ENCODE data around the gene EPSTI1. TPM values are rescaled to one million over a fixed set of nuclear protein-coding genes. Genes with fewer than 3 reads are reported as not detected.

EPSTI1 gene
- total RNA-seq, 1 experiment from 2014 or later = 0.69 TPM

DNA sequence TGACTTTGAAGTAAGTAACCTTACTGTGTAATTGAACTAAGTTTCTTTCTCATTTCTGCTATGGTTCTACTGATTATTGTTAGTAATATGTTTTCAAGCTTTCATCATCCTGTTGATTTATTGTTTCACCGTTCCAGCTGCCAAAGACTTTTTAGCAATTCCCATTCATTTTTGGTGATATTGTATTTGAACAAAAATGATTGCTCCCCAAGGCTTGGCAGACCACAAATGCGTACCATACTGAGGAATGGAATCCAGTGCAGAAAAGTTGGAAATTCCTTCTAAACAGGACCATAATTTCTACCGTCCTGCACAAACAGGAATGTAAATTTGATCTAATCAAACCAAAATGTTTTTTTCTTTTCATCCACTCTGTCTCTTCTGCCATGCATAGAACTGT, 10.7 kb downstream of the EPSTI1 start:
- H3K36me3 ChIP-seq (ENCODE audit: control insufficient read depth, insufficient read depth, low read length) = no peaks in the 10 kb centered on the region
- intact Hi-C loops (cut with micrococcal nuclease; ENCODE audit: unreplicated experiment) = no loop called here
- no peaks in the 10 kb centered on the region for H3K9me3 ChIP-seq (ENCODE audit: control insufficient read depth, insufficient read depth, low read depth, low read length)
- no TSS peak for BruUV-seq (replicated peaks)
- ATAC-seq = no peak
- H3K4me3 ChIP-seq (ENCODE audit: low read depth in 2 of 2, low read length in 2 of 2) = no peak overlapping the region
- ChIA-PET CTCF (no interaction called here), POLR2A (no interaction called here)
- no peak overlapping the region for H3K27ac ChIP-seq (ENCODE audit: low read length)
- H3K27me3 ChIP-seq (ENCODE audit: control insufficient read depth, insufficient read depth, low read length) = no peaks in the 10 kb centered on the region
- no peaks in the 10 kb centered on the region for H3K4me1 ChIP-seq (ENCODE audit: control insufficient read depth, insufficient read depth, low read length)
- TF ChIP-seq, protein P1, sequence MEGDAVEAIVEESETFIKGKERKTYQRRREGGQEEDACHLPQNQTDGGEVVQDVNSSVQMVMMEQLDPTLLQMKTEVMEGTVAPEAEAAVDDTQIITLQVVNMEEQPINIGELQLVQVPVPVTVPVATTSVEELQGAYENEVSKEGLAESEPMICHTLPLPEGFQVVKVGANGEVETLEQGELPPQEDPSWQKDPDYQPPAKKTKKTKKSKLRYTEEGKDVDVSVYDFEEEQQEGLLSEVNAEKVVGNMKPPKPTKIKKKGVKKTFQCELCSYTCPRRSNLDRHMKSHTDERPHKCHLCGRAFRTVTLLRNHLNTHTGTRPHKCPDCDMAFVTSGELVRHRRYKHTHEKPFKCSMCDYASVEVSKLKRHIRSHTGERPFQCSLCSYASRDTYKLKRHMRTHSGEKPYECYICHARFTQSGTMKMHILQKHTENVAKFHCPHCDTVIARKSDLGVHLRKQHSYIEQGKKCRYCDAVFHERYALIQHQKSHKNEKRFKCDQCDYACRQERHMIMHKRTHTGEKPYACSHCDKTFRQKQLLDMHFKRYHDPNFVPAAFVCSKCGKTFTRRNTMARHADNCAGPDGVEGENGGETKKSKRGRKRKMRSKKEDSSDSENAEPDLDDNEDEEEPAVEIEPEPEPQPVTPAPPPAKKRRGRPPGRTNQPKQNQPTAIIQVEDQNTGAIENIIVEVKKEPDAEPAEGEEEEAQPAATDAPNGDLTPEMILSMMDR (IDR thresholded peaks at IDR 0.05) = no peak
- TF ChIP-seq TCF7L2 (IDR thresholded peaks at IDR 0.05; ENCODE audit: low read depth, low read length) (no peak), POLR2AphosphoS5 (IDR thresholded peaks at IDR 0.05; ENCODE audit: low read depth, low read length) (no peak), SIN3A (IDR thresholded peaks at IDR 0.05; ENCODE audit: borderline replicate concordance, insufficient read depth, low read depth, low read length) (no peak)
- TF ChIP-seq, protein P2, sequence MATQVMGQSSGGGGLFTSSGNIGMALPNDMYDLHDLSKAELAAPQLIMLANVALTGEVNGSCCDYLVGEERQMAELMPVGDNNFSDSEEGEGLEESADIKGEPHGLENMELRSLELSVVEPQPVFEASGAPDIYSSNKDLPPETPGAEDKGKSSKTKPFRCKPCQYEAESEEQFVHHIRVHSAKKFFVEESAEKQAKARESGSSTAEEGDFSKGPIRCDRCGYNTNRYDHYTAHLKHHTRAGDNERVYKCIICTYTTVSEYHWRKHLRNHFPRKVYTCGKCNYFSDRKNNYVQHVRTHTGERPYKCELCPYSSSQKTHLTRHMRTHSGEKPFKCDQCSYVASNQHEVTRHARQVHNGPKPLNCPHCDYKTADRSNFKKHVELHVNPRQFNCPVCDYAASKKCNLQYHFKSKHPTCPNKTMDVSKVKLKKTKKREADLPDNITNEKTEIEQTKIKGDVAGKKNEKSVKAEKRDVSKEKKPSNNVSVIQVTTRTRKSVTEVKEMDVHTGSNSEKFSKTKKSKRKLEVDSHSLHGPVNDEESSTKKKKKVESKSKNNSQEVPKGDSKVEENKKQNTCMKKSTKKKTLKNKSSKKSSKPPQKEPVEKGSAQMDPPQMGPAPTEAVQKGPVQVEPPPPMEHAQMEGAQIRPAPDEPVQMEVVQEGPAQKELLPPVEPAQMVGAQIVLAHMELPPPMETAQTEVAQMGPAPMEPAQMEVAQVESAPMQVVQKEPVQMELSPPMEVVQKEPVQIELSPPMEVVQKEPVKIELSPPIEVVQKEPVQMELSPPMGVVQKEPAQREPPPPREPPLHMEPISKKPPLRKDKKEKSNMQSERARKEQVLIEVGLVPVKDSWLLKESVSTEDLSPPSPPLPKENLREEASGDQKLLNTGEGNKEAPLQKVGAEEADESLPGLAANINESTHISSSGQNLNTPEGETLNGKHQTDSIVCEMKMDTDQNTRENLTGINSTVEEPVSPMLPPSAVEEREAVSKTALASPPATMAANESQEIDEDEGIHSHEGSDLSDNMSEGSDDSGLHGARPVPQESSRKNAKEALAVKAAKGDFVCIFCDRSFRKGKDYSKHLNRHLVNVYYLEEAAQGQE (IDR thresholded peaks at IDR 0.05; ENCODE audit: insufficient read depth in 1 of 2, low read depth in 2 of 2, low read length in 1 of 2) = no peak
- no peak for DNase-seq (ENCODE audit: low read depth, low spot score)
- in situ Hi-C loops (cut with HindIII; ENCODE audit: low pct_unique_long_range_greater_than_20kb, low sequenced_read_pairs) = no loop called here

DNA sequence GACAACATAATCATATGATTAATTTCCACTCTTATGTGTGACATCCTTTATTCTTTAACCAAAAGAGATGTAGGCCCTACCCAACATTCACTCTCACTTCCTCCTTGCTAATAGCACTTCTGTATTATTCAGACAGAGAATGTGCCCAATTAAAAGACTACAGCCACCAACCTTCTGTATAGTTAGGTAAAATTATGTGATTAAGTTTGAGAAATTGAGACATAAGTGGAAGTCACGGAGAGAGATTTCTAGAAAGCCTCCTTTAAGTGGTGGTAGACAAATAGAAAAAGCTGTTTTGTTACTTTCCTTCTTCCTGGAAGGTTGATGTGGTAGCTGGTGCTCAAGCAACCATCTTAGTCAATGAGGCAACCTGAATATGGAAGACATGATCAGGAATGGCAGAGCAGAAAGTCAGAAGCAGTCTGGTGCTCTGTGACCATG, 14.8 kb downstream of the EPSTI1 start:
- Histone ChIP-seq H3K36me3 (ENCODE audit: control insufficient read depth, insufficient read depth, low read length) (no peaks in the 10 kb centered on the region), H3K9me3 (ENCODE audit: control insufficient read depth, insufficient read depth, low read depth, low read length) (no peaks in the 10 kb centered on the region), H3K27ac (ENCODE audit: low read length) (no peak overlapping the region), H3K27me3 (ENCODE audit: control insufficient read depth, insufficient read depth, low read length) (no peaks in the 10 kb centered on the region), H3K4me3 (ENCODE audit: low read depth in 2 of 2, low read length in 2 of 2) (no peak overlapping the region), H3K4me1 (ENCODE audit: control insufficient read depth, insufficient read depth, low read length) (no peaks in the 10 kb centered on the region)
- ChIA-PET POLR2A (no interaction called here), CTCF (no interaction called here)
- in situ Hi-C loops (cut with HindIII; ENCODE audit: low pct_unique_long_range_greater_than_20kb, low sequenced_read_pairs) = no loop called here
- BruUV-seq (replicated peaks) = no TSS peak
- intact Hi-C loops (cut with micrococcal nuclease; ENCODE audit: unreplicated experiment) = no loop called here
- TF ChIP-seq, protein P1 (IDR thresholded peaks at IDR 0.05) = no peak
- TF ChIP-seq TCF7L2 (IDR thresholded peaks at IDR 0.05; ENCODE audit: low read depth, low read length) = no peak
- TF ChIP-seq POLR2AphosphoS5 (IDR thresholded peaks at IDR 0.05; ENCODE audit: low read depth, low read length) = no peak
- TF ChIP-seq, protein P2 (IDR thresholded peaks at IDR 0.05; ENCODE audit: insufficient read depth in 1 of 2, low read depth in 2 of 2, low read length in 1 of 2) = no peak
- no peak for TF ChIP-seq SIN3A (IDR thresholded peaks at IDR 0.05; ENCODE audit: borderline replicate concordance, insufficient read depth, low read depth, low read length)
- no peak for DNase-seq (ENCODE audit: low read depth, low spot score)
- no peak for ATAC-seq
